H54 (cell line): Measurements from ENCODE around the gene WDR70.
A peak's percentile ranks its signal among the peaks of the same experiment; 100 is the strongest.
"Not testable (repeated sequence)": the region's sequence is repeated elsewhere in the genome, so short reads cannot be mapped to it uniquely, and the experiment has no call there.

ENCODE experiments used
- DNase-seq: peaks from one replicate; pipeline ENCODE4 v3.0.0; 2011; ENCODE audit warnings: low spot score, mixed read lengths; ENCODE audit not compliant: insufficient read length
- FAIRE-seq: peaks from 3 replicates; lab custom pipeline; 2011; peaks lifted over from hg19 to GRCh38; lab: Jason Lieb, UNC
- POLR2A ChIP-seq: IDR thresholded peaks from 2 replicates; pipeline ENCODE4 v1.6.1; 2011; ENCODE audit warnings: low read depth, mild to moderate bottlenecking, low read length

The WDR70 gene

DNA sequence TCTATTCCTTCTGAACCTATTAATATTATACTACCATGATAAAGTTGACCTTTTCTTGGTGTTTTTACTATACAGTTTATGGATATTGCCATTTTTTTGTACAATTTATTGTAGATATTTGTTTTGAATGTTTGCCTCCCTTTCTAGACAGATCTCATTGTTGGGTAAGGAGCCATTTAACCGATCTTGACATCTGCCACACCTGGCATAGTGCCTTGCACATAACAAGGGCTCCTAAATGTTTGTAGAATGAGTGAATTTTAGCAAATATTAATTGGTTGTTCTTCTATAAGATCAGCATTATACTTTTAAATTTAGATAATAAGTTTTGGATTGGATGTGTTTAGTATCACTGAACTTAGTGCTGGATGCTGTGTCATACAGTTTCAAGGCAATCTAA, 285.4 kb downstream of the WDR70 start:
- DNase-seq, result no peak
- no peak for FAIRE-seq

DNA sequence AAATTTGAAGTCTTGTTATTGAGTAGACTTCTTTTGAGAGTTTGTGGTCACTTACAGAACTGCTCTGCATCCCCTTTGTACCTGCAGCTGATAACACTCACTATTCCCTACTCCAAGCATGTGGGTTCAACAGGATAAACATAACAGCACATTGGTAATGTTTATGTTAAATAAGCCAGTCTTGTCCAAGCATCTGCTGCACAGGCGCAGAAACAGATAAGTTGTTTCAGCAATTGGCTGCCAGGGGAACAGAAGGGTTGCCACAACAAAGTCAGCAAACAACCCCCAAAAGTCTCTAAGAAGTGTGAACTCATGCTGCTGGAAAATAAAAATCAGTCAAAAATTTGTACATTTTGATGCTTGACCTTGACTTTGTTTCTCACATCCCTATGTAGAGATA, 286.2 kb downstream of the WDR70 start:
- no peak for TF ChIP-seq POLR2A

More for the DNA sequence above, 285.4 kb downstream of the WDR70 start:
- no peak for TF ChIP-seq POLR2A

DNA sequence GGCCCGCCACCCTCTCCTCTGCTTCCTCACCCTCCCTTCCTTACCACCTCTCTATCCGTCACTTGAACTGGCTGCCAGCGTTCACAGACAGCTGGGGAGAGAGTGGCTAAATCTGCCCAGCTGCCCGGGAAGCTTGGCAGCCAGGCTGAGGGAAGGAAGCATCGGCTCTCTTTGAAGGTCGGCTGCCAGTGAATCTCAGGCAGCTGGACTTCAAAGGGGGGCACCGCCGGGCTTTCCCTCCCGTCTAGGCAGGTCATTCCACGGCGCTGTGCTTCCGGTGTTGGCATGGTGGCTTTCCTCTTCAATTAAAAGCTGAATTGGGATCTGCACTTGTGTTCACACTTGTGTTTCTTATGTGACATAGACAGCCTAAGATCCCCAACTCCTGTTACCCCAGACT, 286.8 kb downstream of the WDR70 start:
- no peak for DNase-seq
- no peak for TF ChIP-seq POLR2A
- no peak for FAIRE-seq

More for the DNA sequence above, 286.2 kb downstream of the WDR70 start:
- FAIRE-seq (no peak), DNase-seq (no peak)

DNA sequence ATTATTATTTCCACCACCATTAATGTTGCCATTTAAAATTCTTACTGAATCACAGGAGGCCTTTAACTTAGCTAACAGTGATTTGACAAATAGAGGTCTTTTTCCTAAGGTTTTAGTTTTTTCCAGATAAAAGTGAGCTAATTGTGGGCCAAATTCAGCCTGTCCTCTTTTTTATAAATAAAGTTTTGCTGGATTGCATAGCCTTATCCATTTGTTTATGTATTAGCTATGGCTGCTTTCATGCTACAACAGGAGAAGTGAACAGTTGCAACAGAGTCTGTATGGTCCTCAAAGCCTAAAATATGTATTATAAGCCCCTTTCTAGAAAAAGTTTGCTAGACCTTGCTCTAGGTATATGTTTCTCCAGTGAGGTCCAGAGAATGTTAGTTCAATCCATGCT, 288.3 kb downstream of the WDR70 start:
- no peak for TF ChIP-seq POLR2A
- FAIRE-seq, result no peak
- DNase-seq, result no peak

DNA sequence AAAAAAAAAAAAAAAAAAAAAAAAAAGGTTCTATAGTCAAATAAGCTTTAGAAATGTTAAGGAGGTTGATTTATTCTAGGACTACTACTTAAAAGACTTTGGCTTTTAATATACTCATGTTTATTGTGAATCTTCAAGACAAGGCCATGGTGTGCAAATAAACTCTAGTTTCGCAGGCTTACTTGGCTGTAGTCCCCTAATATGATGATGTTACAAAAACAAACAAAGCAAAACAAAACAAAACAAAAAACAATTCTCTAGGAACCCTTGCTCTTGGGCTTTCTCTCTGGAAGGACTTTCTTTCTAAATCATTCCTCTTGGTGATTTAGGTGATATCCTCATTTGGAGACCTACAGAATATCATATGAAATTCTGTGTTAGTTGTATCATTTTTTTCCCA, 288.7 kb downstream of the WDR70 start:
- no peak for TF ChIP-seq POLR2A
- DNase-seq, result no peak
- FAIRE-seq, result no peak

DNA sequence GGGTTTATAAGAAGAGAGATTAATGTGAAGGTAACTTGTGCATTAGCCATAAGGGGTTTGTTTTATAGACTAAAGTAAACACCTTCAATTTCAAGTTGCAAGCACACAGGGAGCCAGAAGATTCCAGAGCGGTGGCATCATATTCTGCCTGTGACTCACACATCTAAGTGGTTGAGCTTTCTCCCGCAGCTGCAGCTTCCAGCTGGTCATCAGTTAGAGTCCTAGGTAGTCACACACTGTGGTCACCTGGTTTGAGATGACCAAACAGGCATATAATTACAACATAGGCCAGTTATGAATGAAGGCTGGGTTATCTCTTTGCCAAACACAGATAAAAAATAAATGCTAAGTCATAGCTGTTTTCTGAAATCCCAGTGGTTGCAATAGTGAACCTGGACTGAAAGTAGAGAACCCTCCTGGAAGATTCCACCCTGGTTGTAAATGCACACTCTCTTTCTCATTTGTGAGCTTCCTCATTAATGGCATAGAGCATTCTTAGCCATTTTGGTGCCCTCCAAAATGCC, 289.5 kb downstream of the WDR70 start:
- FAIRE-seq (peak; percentile 99), DNase-seq (peak; percentile 59)
- TF ChIP-seq POLR2A, result no peak

DNA sequence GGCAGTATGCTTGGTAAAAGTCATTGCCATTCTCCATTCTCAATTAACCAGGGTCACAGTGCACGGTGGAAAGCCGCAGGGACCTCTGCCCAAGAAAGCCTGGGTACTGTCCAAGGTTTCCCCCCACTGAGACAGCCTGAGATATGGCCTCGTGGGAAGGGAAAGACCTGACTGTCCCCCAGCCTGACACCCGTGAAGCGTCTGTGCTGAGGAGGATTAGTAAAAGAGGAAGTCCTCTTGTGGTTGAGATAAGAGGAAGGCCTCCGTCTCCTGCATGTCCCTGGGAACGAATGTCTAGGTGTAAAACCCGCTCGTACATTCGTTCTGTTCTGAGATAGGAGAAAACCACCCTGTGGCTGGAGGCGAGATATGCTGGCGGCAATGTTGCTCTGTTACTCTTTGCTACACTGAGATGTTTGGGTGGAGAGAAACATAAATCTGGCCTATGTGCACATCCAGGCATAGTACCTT, 293.0 kb downstream of the WDR70 start:
- FAIRE-seq, DNase-seq: not testable (repeated sequence)

DNA sequence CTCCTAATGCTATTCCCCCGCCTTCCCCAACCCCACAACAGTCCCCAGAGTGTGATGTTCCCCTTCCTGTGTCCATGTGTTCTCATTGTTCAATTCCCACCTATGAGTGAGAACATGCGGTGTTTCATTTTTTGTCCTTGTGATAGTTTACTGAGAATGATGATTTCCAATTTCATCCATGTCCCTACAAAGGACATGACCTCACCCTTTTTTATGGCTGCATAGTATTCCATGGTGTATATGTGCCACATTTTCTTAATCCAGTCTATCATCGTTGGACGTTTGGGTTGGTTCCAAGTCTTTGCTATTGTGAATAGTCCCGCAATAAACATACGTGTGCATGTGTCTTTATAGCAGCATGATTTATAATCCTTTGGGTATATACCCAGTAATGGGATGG, 295.2 kb downstream of the WDR70 start:
- FAIRE-seq, DNase-seq: not testable (repeated sequence)

DNA sequence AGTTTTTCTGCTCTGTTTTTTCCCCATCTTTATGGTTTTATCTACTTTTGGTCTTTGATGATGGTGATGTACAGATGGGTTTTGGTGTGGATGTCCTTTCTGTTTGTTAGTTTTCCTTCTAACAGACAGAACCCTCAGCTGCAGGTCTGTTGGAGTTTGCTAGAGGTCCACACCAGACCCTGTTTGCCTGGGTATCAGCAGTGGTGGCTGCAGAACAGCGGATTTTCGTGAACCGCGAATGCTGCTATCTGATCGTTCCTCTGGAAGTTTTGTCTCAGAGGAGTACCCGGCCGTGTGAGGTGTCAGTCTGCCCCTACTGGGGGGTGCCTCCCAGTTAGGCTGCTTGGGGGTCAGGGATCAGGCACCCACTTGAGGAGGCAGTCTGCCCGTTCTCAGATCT, 300.2 kb downstream of the WDR70 start:
- not testable (repeated sequence) for DNase-seq, FAIRE-seq

DNA sequence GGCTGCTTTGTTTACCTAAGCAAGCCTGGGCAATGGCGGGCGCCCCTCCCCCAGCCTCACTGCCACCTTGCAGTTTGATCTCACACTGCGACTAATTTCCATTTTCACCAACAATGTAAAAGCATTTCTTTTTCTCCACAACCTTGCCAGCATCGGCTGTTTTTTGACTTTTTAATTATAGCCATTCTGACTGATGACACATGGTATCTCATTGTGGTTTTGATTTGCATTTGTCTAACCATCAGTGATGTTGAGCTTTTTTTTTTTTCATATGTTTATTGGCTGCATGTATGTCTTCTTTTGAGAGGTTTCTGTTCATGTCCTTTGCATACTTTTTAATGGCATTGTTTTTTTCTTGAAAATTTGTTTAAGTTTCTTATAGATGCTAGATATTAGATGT, 300.8 kb downstream of the WDR70 start:
- FAIRE-seq, DNase-seq: not testable (repeated sequence)

DNA sequence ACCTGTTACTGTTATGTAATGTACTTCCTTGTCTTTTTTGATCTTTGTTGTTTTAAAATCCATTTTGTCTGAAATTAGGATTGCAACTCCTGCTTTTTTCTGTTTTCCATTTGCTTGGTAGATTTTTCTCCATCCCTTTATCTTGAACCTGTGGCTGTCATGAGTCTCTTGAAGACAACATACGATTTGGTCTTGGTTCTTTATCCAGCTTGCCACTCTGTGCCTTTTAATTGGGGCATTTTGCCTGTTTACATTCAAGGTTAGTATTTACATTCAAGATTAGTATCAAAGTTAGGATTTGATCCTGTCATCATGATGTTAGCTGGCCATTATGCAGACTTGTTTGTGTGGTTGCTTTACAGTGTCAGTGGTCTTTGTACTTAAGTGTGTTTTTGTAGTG, 304.0 kb downstream of the WDR70 start:
- TF ChIP-seq POLR2A, result no peak
- FAIRE-seq (no peak), DNase-seq (no peak)

DNA sequence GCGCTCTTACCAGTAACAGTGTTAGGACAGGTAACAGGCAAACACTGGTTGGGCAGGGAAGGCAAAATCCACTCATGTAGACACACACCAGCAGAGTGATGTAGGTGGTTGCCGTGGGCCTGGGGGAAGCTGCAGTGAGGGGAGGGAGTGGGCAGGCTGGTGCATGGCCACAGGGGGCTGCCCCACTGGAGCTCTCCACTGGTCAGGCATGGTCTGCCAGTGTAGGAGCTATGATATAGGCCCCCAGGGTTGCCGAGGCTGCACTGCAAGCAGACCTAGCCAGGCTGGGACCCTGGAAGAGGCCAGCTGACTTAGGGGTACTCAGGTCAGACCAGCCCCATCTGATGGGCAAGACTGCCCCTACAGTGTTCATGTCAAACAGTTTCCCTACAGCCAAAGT, 306.1 kb downstream of the WDR70 start:
- no peak for TF ChIP-seq POLR2A
- FAIRE-seq, result no peak

DNA sequence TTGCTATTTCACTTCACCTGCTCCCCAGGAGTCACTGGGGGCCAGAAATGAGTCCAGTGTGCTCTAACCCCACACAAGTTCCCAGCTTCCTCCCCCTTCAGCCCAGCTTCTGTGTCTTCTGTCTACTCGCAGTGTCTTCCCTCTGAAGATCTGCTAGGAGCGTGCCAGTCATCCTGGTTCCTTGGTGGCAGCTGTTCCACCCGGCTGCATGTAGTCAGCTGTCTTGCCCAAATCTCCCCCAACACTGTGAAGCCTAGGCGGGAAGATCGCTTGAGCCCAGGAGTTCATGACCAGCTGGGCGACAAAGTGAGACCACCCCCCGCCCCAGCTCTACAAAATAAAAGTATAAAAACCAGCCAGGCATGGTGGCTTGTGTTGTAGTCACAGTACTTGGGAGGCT, 306.7 kb downstream of the WDR70 start:
- FAIRE-seq (no peak), DNase-seq (no peak)
- TF ChIP-seq POLR2A, result no peak

More for the DNA sequence above, 306.1 kb downstream of the WDR70 start:
- no peak for DNase-seq

DNA sequence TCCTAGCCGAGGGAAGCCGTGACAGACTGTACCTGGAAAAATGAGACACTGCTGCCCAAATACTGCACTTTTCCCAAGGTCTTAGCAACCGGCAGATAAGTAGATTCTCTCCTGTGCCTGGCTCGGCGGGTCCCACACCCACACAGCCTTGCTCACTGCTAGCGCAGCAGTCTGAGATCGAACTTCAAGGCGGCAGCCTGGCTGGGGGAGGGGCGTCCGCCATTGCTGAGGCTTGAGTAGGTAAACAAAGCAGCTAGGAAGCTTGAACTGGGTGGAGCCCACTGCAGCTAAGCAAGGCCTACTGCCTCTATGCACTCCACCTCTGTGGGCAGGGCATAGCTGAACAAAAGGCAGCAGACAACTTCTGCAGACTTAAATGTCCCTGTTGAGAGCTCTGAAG, 309.8 kb downstream of the WDR70 start:
- FAIRE-seq, DNase-seq: not testable (repeated sequence)

DNA sequence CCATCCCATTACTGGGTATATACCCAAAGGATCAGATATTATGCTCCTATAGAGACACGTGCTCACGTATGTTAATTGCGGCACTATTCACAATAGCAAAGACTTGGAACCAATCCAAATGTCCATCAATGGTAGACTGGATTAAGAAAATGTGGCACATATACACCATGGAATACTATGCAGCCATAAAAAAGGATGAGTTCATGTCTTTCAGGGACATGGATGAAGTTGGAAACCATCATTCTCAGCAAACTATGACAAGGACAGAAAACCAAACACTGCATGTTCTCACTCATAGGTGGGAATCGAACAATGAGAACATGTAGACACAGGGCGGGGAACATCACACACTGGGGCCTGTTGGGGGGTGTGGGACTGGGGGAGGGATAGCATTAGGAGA, 315.2 kb downstream of the WDR70 start:
- DNase-seq, FAIRE-seq: not testable (repeated sequence)

DNA sequence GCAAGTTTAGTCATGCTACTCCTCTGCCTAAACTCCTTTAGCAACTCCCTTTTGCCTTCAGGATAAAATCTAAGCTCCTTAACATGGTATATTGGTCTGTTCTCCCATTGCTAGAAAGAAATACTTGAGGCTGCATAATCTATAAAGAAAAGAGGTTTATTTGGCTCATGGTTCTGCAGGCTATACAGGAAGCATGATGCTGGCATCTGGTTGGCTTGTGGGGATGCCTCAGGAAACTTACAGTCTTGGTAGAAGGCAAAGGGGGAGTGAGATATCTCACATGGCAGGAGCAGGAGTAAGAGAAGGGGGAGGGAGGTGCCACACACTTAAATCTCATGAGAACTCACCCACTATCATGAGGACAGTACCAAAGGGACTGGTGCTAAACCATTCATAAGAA, 315.7 kb downstream of the WDR70 start:
- FAIRE-seq (no peak), DNase-seq (no peak)
- TF ChIP-seq POLR2A, result no peak
